Mesothelial cell of epicardium (in vitro differentiated cells): ENCODE data around the gene COL11A2. TPM values are rescaled to one million over a fixed set of nuclear protein-coding genes. Genes with fewer than 3 reads are reported as not detected.
"Not testable (repeated sequence)": the region's sequence is repeated elsewhere in the genome, so short reads cannot be mapped to it uniquely, and the experiment has no call there.

Experiments
- DNase-seq, 2 experiments: peaks; one replicate each; pipeline ENCODE4 v3.0.0; 2021; ENCODE audit warnings: low spot score in 2 of 2; ENCODE audit not compliant: unreplicated experiment in 2 of 2
- H3K27ac Mint-ChIP-seq: 2 replicates; pipeline ENCODE4 v1.8.0; 2021; ENCODE audit warnings: mixed read lengths
- H3K27me3 Mint-ChIP-seq: 2 replicates; pipeline ENCODE4 v1.8.0; 2021; ENCODE audit warnings: low read depth, mixed read lengths
- H3K36me3 Mint-ChIP-seq: 2 replicates; pipeline ENCODE4 v1.8.0; 2021; ENCODE audit warnings: mixed read lengths
- H3K4me1 Mint-ChIP-seq: 2 replicates; pipeline ENCODE4 v1.8.0; 2021; ENCODE audit warnings: mixed read lengths
- H3K4me3 Mint-ChIP-seq: 2 replicates; pipeline ENCODE4 v1.8.0; 2021; ENCODE audit warnings: mild to moderate bottlenecking, moderate library complexity, mixed read lengths
- H3K9me3 Mint-ChIP-seq: 2 replicates; pipeline ENCODE4 v1.8.0; 2021; ENCODE audit warnings: mixed read lengths
- total RNA-seq: library from RNA; stranded (reverse); gene quantifications from 3 replicates; pipeline ENCODE4 v1.2.1, GENCODE V29; 2021
- TF ChIP-seq, protein P1 (sequence below): fragments of 200-600 bp; sonication (generic); IDR thresholded peaks from one replicate; pipeline ENCODE4 v1.5.0; 2021; ENCODE audit warnings: antibody characterized with exemption; ENCODE audit not compliant: unreplicated experiment

Gene COL11A2
- total RNA-seq, 1 donor from 2014 or later, result 14.4 TPM

DNA sequence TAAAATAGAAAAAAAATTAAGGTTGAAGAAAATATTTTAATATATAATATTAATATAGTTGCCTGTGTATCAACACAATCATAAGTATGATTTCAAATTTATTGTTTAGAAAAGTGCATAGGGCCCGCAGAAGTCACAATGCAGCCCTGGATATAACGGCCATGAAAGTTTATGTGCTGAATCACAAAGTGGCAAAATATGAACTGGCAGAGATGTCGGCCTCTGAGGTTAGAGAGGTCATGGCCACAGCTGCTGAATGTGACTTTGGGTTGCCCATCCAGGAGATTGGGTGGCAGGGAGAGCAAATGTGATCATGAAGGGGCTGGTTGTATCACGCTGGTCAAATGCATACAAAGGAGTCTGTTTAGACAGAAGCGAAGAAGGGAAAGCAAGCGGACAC is 35.7 kb downstream of the COL11A2 start:
- DNase-seq, result no peak
- peaks cover 12% of the 10 kb centered on the region for H3K9me3 Mint-ChIP-seq
- H3K27ac Mint-ChIP-seq, result no peak overlapping the region
- H3K27me3 Mint-ChIP-seq, result peaks cover 7% of the 10 kb centered on the region
- no peaks in the 10 kb centered on the region for H3K36me3 Mint-ChIP-seq
- no peak overlapping the region for H3K4me3 Mint-ChIP-seq
- peaks cover 6% of the 10 kb centered on the region for H3K4me1 Mint-ChIP-seq
- TF ChIP-seq, protein P1, sequence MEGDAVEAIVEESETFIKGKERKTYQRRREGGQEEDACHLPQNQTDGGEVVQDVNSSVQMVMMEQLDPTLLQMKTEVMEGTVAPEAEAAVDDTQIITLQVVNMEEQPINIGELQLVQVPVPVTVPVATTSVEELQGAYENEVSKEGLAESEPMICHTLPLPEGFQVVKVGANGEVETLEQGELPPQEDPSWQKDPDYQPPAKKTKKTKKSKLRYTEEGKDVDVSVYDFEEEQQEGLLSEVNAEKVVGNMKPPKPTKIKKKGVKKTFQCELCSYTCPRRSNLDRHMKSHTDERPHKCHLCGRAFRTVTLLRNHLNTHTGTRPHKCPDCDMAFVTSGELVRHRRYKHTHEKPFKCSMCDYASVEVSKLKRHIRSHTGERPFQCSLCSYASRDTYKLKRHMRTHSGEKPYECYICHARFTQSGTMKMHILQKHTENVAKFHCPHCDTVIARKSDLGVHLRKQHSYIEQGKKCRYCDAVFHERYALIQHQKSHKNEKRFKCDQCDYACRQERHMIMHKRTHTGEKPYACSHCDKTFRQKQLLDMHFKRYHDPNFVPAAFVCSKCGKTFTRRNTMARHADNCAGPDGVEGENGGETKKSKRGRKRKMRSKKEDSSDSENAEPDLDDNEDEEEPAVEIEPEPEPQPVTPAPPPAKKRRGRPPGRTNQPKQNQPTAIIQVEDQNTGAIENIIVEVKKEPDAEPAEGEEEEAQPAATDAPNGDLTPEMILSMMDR, result no peak

DNA sequence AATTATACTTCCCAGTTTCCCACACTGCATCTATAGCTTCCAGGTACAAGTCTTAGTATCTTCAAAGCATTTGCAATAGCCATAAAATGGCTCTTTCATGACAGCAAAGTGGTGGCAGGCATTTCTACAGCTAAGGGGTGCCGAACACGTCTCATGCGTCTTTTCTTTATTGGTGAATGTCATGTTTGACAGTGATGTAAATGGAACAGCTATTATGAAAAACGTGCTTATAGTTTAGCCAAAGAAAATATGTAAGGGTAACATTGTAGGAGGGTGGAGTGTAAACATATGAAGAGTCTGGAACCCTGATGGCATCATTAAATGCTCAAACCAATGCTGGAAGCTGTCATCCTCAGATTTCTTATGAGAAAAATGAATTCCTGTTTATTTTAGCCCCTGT is 37.9 kb downstream of the COL11A2 start:
- Mint-ChIP-seq H3K4me1 (no peaks in the 10 kb centered on the region), H3K27ac (no peak overlapping the region)
- no peak for DNase-seq

DNA sequence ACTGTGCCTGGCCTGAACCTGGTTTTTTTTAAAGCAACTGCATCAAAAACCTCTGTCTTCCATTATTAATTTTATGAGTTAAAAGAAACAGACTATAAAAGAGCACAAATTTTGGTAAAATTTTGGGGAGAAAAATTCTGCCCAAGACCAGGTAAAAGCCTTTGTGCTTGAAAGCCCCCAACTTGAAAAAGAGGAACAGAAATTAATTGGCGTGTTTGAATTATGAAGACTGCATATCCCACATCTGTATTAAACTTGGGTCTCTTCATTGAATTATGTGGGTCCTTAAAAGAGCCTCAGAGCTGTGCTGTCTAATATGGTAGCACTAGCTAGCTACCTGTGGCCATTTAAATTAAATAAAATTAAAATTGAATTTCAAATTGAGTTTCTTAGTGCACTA is 41.2 kb downstream of the COL11A2 start:
- DNase-seq, result no peak
- Mint-ChIP-seq H3K27me3 (peaks cover 25% of the 10 kb centered on the region), H3K36me3 (no peaks in the 10 kb centered on the region), H3K9me3 (peaks cover 12% of the 10 kb centered on the region), H3K4me3 (no peak overlapping the region), H3K27ac (no peak overlapping the region), H3K4me1 (no peaks in the 10 kb centered on the region)
- TF ChIP-seq, protein P1, result no peak

More for the DNA sequence above, 37.9 kb downstream of the COL11A2 start:
- Mint-ChIP-seq H3K4me3 (no peak overlapping the region), H3K27me3 (peaks cover 15% of the 10 kb centered on the region), H3K36me3 (no peaks in the 10 kb centered on the region), H3K9me3 (peaks cover 12% of the 10 kb centered on the region)
- TF ChIP-seq, protein P1, result no peak

DNA sequence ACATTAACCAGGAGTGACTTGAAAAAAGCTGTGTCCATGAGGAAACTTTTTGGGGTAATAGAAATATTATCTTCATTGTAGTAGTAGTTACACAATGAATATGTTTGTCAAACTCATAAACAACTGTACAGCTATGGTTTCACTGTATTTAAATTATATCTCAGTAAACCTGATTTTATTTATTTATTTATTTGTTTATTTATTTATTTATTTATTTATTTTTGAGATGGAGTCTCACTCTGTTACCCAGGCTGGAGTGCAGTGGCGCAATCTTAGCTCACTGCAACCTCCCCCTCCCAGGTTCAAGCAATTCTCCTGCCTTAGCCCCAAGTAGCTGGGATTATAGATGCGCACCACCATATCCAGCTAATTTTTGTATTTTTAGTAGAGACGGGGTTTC is 41.7 kb downstream of the COL11A2 start:
- not testable (repeated sequence) for H3K4me3 Mint-ChIP-seq, H3K27ac Mint-ChIP-seq, H3K36me3 Mint-ChIP-seq, DNase-seq, H3K4me1 Mint-ChIP-seq
- H3K27me3 Mint-ChIP-seq, result peaks cover 25% of the 10 kb centered on the region
- H3K9me3 Mint-ChIP-seq, result peaks cover 12% of the 10 kb centered on the region

DNA sequence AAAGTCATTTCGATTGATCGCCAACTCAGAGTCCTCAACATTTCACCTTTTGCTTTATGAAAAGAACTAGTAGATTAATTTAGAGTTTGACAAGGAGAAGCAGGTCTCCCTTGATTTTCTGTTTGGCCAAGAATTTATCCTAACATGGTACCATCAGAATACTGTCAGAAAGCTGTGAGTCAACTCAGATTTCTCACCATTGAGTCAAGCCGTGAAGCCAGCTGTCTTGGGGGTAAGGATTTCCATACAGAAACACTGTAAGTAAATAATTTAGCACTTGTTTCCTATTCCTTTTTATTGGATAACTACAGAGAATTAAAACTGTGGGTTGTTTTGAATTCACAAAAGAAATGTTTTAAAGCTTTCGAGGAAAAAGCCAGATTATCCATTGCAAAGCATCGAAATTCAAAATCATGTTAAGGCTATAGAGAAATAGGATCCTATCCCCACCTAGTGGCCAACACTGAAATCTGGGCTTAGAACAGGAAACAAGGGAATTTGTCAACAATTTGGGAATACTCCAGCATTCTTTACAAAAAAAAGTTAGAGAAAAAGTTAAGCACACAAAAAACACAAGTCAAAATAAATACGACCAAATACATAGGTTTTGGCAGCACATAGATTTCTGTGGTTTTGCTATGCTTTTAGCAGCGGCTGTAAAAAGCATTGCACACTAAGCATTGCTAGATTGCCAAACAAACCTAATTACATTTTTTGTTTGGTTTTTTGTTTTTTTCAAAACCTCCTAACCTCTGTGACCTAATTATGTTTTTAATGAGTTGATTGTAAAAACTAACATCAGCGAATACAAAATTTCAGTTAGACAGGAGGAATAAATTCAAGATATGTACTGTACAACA is 44.2 kb downstream of the COL11A2 start:
- Mint-ChIP-seq H3K9me3 (peaks cover 12% of the 10 kb centered on the region), H3K27ac (no peak overlapping the region), H3K36me3 (no peaks in the 10 kb centered on the region), H3K4me3 (no peak overlapping the region), H3K27me3 (peaks cover 31% of the 10 kb centered on the region), H3K4me1 (no peaks in the 10 kb centered on the region)
- no peak for DNase-seq
- TF ChIP-seq, protein P1, result peak; percentile 74

DNA sequence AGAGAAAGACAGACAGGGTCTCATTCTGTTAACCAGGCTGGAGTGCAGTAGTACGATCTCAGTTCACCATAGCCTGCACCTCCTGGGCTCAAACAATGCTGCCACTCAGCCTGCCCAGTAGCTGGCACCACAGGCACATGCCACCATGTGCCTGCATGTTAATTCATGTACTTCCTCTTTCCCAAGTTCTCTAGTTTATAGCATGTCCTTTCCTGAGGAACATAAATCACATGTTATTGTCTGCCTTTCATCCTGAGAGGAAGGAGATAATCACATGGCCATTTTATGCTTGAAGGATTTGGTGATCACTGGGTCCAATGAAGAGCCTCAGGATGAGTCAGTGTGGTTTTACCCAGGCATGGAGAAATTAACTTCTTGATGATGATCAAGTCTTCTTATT is 47.9 kb downstream of the COL11A2 start:
- no peak overlapping the region for H3K4me3 Mint-ChIP-seq
- no peaks in the 10 kb centered on the region for H3K4me1 Mint-ChIP-seq
- no peak for DNase-seq
- no peaks in the 10 kb centered on the region for H3K9me3 Mint-ChIP-seq
- H3K27ac Mint-ChIP-seq, result no peak overlapping the region
- H3K27me3 Mint-ChIP-seq, result peaks cover 43% of the 10 kb centered on the region
- TF ChIP-seq, protein P1, result no peak
- H3K36me3 Mint-ChIP-seq, result no peaks in the 10 kb centered on the region
